HG02588 (cell line): ENCODE results near the gene LTBP2.

Experiments used
- ATAC-seq: cut with Tn5 transposase; IDR thresholded peaks from one replicate; pipeline ENCODE4 v1.9.1; 2021; ENCODE audit warnings: mild to moderate bottlenecking, moderate library complexity; ENCODE audit not compliant: unreplicated experiment

The LTBP2 gene

GRCh38 chr14:74592476-74593201 lies 19.4 kb downstream of the LTBP2 start:
- ATAC-seq = no peak

- ATAC-seq = no peak
Measured at GRCh38 chr14:74591899-74592298, 20.1 kb downstream of the LTBP2 start.

GRCh38 chr14:74591394-74591793 lies 20.6 kb downstream of the LTBP2 start:
- ATAC-seq = no peak

- ATAC-seq = no peak
Measured at GRCh38 chr14:74589291-74589879, 22.7 kb downstream of the LTBP2 start.

GRCh38 chr14:74587363-74587707 lies 24.7 kb downstream of the LTBP2 start:
- no peak for ATAC-seq

GRCh38 chr14:74586681-74587362 lies 25.2 kb downstream of the LTBP2 start:
- no peak for ATAC-seq

GRCh38 chr14:74585406-74586335 lies 26.4 kb downstream of the LTBP2 start:
- no peak for ATAC-seq

- no peak for ATAC-seq
Measured at GRCh38 chr14:74584951-74585350, 27.1 kb downstream of the LTBP2 start.

- no peak for ATAC-seq
Measured at GRCh38 chr14:74583689-74584434, 28.2 kb downstream of the LTBP2 start.

- ATAC-seq = no peak
Measured at GRCh38 chr14:74582910-74583581, 29.0 kb downstream of the LTBP2 start.

GRCh38 chr14:74580275-74580672 lies 31.8 kb downstream of the LTBP2 start:
- ATAC-seq = no peak

GRCh38 chr14:74579447-74580274 lies 32.4 kb downstream of the LTBP2 start:
- no peak for ATAC-seq

- no peak for ATAC-seq
Measured at GRCh38 chr14:74578479-74578878, 33.6 kb downstream of the LTBP2 start.

GRCh38 chr14:74577948-74578275 lies 34.1 kb downstream of the LTBP2 start:
- no peak for ATAC-seq

- no peak for ATAC-seq
Measured at GRCh38 chr14:74577247-74577947, 34.6 kb downstream of the LTBP2 start.

GRCh38 chr14:74575936-74576335 lies 36.1 kb downstream of the LTBP2 start:
- no peak for ATAC-seq

GRCh38 chr14:74575507-74575906 lies 36.5 kb downstream of the LTBP2 start:
- no peak for ATAC-seq

GRCh38 chr14:74574706-74575105 lies 37.3 kb downstream of the LTBP2 start:
- no peak for ATAC-seq

- no peak for ATAC-seq
Measured at GRCh38 chr14:74574090-74574433, 38.0 kb downstream of the LTBP2 start.
